Rectal smooth muscle tissue (tissue), 1 donor: ENCODE results near the gene RUBCN.
"Not testable (repeated sequence)": the region's sequence is repeated elsewhere in the genome, so short reads cannot be mapped to it uniquely, and the experiment has no call there.

Experiments used
- H3K27ac ChIP-seq: one replicate; pipeline ENCODE4 v1.7.0; 2013; ENCODE audit warnings: low read depth, low read length, inconsistent platforms
- H3K27me3 ChIP-seq: one replicate; pipeline ENCODE4 v1.7.0; 2013; ENCODE audit warnings: low read length; ENCODE audit not compliant: control insufficient read depth, insufficient read depth
- H3K36me3 ChIP-seq: one replicate; pipeline ENCODE4 v1.7.0; 2013; ENCODE audit warnings: low read length; ENCODE audit not compliant: control insufficient read depth, insufficient read depth
- H3K4me1 ChIP-seq: one replicate; pipeline ENCODE4 v1.7.0; 2013; ENCODE audit warnings: low read length; ENCODE audit not compliant: control insufficient read depth, insufficient read depth
- H3K4me3 ChIP-seq: one replicate; pipeline ENCODE4 v1.7.0; 2013; ENCODE audit warnings: low read length
- H3K9ac ChIP-seq: one replicate; pipeline ENCODE4 v1.7.0; 2013; ENCODE audit warnings: low read length

Gene RUBCN

GRCh38 chr3:197661874-197662273 lies 74.8 kb downstream of the RUBCN start:
- H3K36me3 ChIP-seq, H3K4me1 ChIP-seq, H3K27ac ChIP-seq, H3K4me3 ChIP-seq, H3K9ac ChIP-seq, H3K27me3 ChIP-seq: not testable (repeated sequence)

- not testable (repeated sequence) for H3K36me3 ChIP-seq, H3K27me3 ChIP-seq, H3K27ac ChIP-seq, H3K4me3 ChIP-seq, H3K4me1 ChIP-seq, H3K9ac ChIP-seq
Measured at GRCh38 chr3:197661234-197661834, 75.4 kb downstream of the RUBCN start.

- not testable (repeated sequence) for H3K4me3 ChIP-seq, H3K9ac ChIP-seq, H3K4me1 ChIP-seq, H3K27me3 ChIP-seq, H3K36me3 ChIP-seq, H3K27ac ChIP-seq
Measured at GRCh38 chr3:197659701-197660100, 77.0 kb downstream of the RUBCN start.

- H3K27ac ChIP-seq, H3K9ac ChIP-seq, H3K4me1 ChIP-seq, H3K4me3 ChIP-seq, H3K27me3 ChIP-seq, H3K36me3 ChIP-seq: not testable (repeated sequence)
Measured at GRCh38 chr3:197659144-197659543, 77.6 kb downstream of the RUBCN start.

- not testable (repeated sequence) for H3K4me3 ChIP-seq, H3K4me1 ChIP-seq, H3K27ac ChIP-seq, H3K36me3 ChIP-seq, H3K27me3 ChIP-seq, H3K9ac ChIP-seq
Measured at GRCh38 chr3:197658706-197659105, 78.0 kb downstream of the RUBCN start.

- not testable (repeated sequence) for H3K36me3 ChIP-seq, H3K4me1 ChIP-seq, H3K4me3 ChIP-seq, H3K9ac ChIP-seq, H3K27me3 ChIP-seq, H3K27ac ChIP-seq
Measured at GRCh38 chr3:197657541-197658292, 79.0 kb downstream of the RUBCN start.

- H3K27me3 ChIP-seq, H3K36me3 ChIP-seq, H3K4me1 ChIP-seq, H3K4me3 ChIP-seq, H3K9ac ChIP-seq, H3K27ac ChIP-seq: not testable (repeated sequence)
Measured at GRCh38 chr3:197656960-197657359, 79.7 kb downstream of the RUBCN start.

- not testable (repeated sequence) for H3K9ac ChIP-seq
Measured at GRCh38 chr3:197656129-197656528, 80.6 kb downstream of the RUBCN start.

GRCh38 chr3:197654998-197655330 lies 81.7 kb downstream of the RUBCN start:
- H3K4me1 ChIP-seq, H3K36me3 ChIP-seq, H3K27me3 ChIP-seq, H3K27ac ChIP-seq, H3K4me3 ChIP-seq, H3K9ac ChIP-seq: not testable (repeated sequence)

More at GRCh38 chr3:197656129-197656528, 80.6 kb downstream of the RUBCN start:
- not testable (repeated sequence) for H3K4me3 ChIP-seq, H3K27ac ChIP-seq, H3K4me1 ChIP-seq, H3K27me3 ChIP-seq, H3K36me3 ChIP-seq

- H3K27ac ChIP-seq, H3K36me3 ChIP-seq, H3K9ac ChIP-seq, H3K4me1 ChIP-seq, H3K4me3 ChIP-seq, H3K27me3 ChIP-seq: not testable (repeated sequence)
Measured at GRCh38 chr3:197654090-197654997, 82.4 kb downstream of the RUBCN start.

GRCh38 chr3:197652860-197653259 lies 83.8 kb downstream of the RUBCN start:
- H3K36me3 ChIP-seq, H3K27me3 ChIP-seq, H3K4me1 ChIP-seq, H3K4me3 ChIP-seq, H3K9ac ChIP-seq, H3K27ac ChIP-seq: not testable (repeated sequence)

- not testable (repeated sequence) for H3K9ac ChIP-seq, H3K27me3 ChIP-seq, H3K27ac ChIP-seq, H3K4me3 ChIP-seq, H3K36me3 ChIP-seq, H3K4me1 ChIP-seq
Measured at GRCh38 chr3:197647649-197648048, 89.1 kb downstream of the RUBCN start.
